GM12878 (cell line): ENCODE results near the gene SOCS4. TPM values are rescaled to one million over a fixed set of nuclear protein-coding genes. Genes with fewer than 3 reads are reported as not detected.

Experiments
- ATAC-seq: fragments of 200-7000 bp; cut with Tn5 transposase; 3 replicates; pipeline ENCODE4 v1.9.1; 2020; ENCODE audit warnings: mild to moderate bottlenecking, moderate library complexity
- BruUV-seq: library from RNA; stranded (reverse); fragments of 400-500 nt; replicated peaks from 2 replicates; lab custom pipeline; 2021; lab: Mats Ljungman, UMichigan
- CTCF ChIA-PET: fragments of 300-600 bp; sonication (Branson Sonifier 250); formaldehyde crosslinking; extraction: SDS; loops from one replicate; lab custom pipeline; 2021; ENCODE audit warnings: inconsistent platforms; lab: Yijun Ruan, JAX
- POLR2A ChIA-PET: fragments of 350-600 bp; formaldehyde crosslinking; extraction: SDS; loops from one replicate; lab custom pipeline; 2021; ENCODE audit warnings: inconsistent platforms; lab: Charles Lee
- RAD21 ChIA-PET: fragments of 300-600 bp; sonication (Branson Sonifier 250); formaldehyde crosslinking; loops from one replicate; lab custom pipeline; 2023; ENCODE audit warnings: antibody characterized with exemption; ENCODE audit not compliant: unreplicated experiment; lab: Charles Lee
- SMC1A ChIA-PET: fragments of 300-600 bp; sonication (Branson Sonifier 250); formaldehyde crosslinking; loops from one replicate; lab custom pipeline; 2023; ENCODE audit not compliant: unreplicated experiment, uncharacterized antibody; lab: Charles Lee
- DNase-seq: peaks from one replicate; pipeline ENCODE4 v3.0.0-alpha.2; 2011; ENCODE audit warnings: low read depth, low spot score
- FAIRE-seq: peaks from 3 replicates; lab custom pipeline; 2011; peaks lifted over from hg19 to GRCh38; lab: Jason Lieb, UNC
- H2AFZ ChIP-seq: 2 replicates; pipeline ENCODE4 v1.6.0; 2011; ENCODE audit warnings: low read depth, low read length, control low read depth; ENCODE audit not compliant: control insufficient read depth
- H3K27ac ChIP-seq: 2 replicates; pipeline ENCODE4 v1.5.1; 2011; ENCODE audit warnings: control low read depth; ENCODE audit not compliant: control insufficient read depth, insufficient read depth
- H3K27me3 ChIP-seq, 2 experiments: replicated peaks in 1 of 2; 2 replicates each; pipeline versions ENCODE4 v1.6.0 to v1.6.1; 2011; ENCODE audit warnings: low read length in 1 of 2; ENCODE audit not compliant: control insufficient read depth in 2 of 2, insufficient read depth in 2 of 2
- H3K36me3 ChIP-seq, 2 experiments: 2 replicates each; pipeline ENCODE4 v1.5.1; 2011; ENCODE audit warnings: low read length in 1 of 2; ENCODE audit not compliant: control insufficient read depth in 2 of 2, insufficient read depth in 2 of 2
- H3K4me1 ChIP-seq: 2 replicates; pipeline ENCODE4 v1.6.1; 2011; ENCODE audit warnings: mild to moderate bottlenecking, low read length, moderate library complexity, mixed read lengths; ENCODE audit not compliant: control insufficient read depth, insufficient read depth
- H3K4me2 ChIP-seq: 2 replicates; pipeline ENCODE4 v1.6.0; 2011; ENCODE audit warnings: control low read depth; ENCODE audit not compliant: control insufficient read depth, insufficient read depth
- H3K4me3 ChIP-seq: fragments of 200-600 bp; sonication (generic); 2 replicates; pipeline ENCODE4 v1.5.1; 2016
- H3K79me2 ChIP-seq: 2 replicates; pipeline ENCODE4 v1.6.0; 2011; ENCODE audit warnings: low read length; ENCODE audit not compliant: control insufficient read depth, insufficient read depth
- H3K9ac ChIP-seq: 2 replicates; pipeline ENCODE4 v1.8.0; 2011; ENCODE audit warnings: low read length, control low read depth, mixed read lengths; ENCODE audit not compliant: control insufficient read depth, insufficient read depth
- H3K9me3 ChIP-seq: replicated peaks from 3 replicates; pipeline ENCODE4 v1.5.1; 2011; ENCODE audit warnings: mild to moderate bottlenecking, low read length; ENCODE audit not compliant: control insufficient read depth, insufficient read depth
- H4K20me1 ChIP-seq: 2 replicates; pipeline ENCODE4 v1.6.0; 2011; ENCODE audit not compliant: control insufficient read depth, insufficient read depth
- ATF7 ChIP-seq: fragments of 450-650 bp; IDR thresholded peaks from 2 replicates; pipeline ENCODE4 v1.6.1; 2016; ENCODE audit warnings: low read depth, mild to moderate bottlenecking
- BHLHE40 ChIP-seq, 2 experiments: fragments of 450-650 bp in 1 of 2; IDR thresholded peaks; 2 replicates each; pipeline ENCODE4 v1.6.1; 2011 to 2017; ENCODE audit warnings: low read depth in 2 of 2, borderline replicate concordance in 1 of 2, improper control_type of control experiment in 1 of 2, low read length in 1 of 2, mild to moderate bottlenecking in 1 of 2
- CEBPB ChIP-seq, 2 experiments: fragments of 150-350 bp in 1 of 2; IDR thresholded peaks; 2 replicates each; pipeline ENCODE4 v1.6.1; 2012 to 2014; ENCODE audit warnings: low read depth in 2 of 2, low read length in 2 of 2, borderline replicate concordance in 1 of 2, inconsistent platforms in 1 of 2
- FOXM1 ChIP-seq: IDR thresholded peaks from 2 replicates; pipeline ENCODE4 v1.6.1; 2012; ENCODE audit warnings: low read depth, mild to moderate bottlenecking, inconsistent platforms, low read length, moderate library complexity
- GATAD2B ChIP-seq: fragments of 450-650 bp; conservative IDR thresholded peaks from 2 replicates; pipeline ENCODE4 v1.6.1; 2017; ENCODE audit warnings: low read depth, mild to moderate bottlenecking, moderate library complexity
- HDAC2 ChIP-seq: fragments of 200-600 bp; sonication (generic); IDR thresholded peaks from 2 replicates; pipeline ENCODE4 v1.6.1; 2017
- IKZF1 ChIP-seq: fragments of 450-650 bp; conservative IDR thresholded peaks from 2 replicates; pipeline ENCODE4 v1.6.1; 2017; ENCODE audit warnings: antibody characterized with exemption, mild to moderate bottlenecking
- IRF4 ChIP-seq: IDR thresholded peaks from 2 replicates; pipeline ENCODE4 v1.6.1; 2011; ENCODE audit warnings: low read depth, low read length
- MTA3 ChIP-seq: IDR thresholded peaks from 2 replicates; pipeline ENCODE4 v1.6.1; 2012; ENCODE audit warnings: low read length, inconsistent platforms, borderline replicate concordance
- MXI1 ChIP-seq: fragments of 150-350 bp; IDR thresholded peaks from 2 replicates; pipeline ENCODE4 v1.6.1; 2011; ENCODE audit warnings: low read depth, mild to moderate bottlenecking, inconsistent platforms, low read length, improper control_type of control experiment
- NBN ChIP-seq: fragments of 450-650 bp; IDR thresholded peaks from 2 replicates; pipeline ENCODE4 v1.6.1; 2016
- PBX3 ChIP-seq: IDR thresholded peaks from 2 replicates; pipeline ENCODE4 v1.6.1; 2011; ENCODE audit warnings: mild to moderate bottlenecking, low read depth, low read length, moderate library complexity; ENCODE audit not compliant: insufficient replicate concordance
- PKNOX1 ChIP-seq: fragments of 450-650 bp; IDR thresholded peaks from 2 replicates; pipeline ENCODE4 v1.6.1; 2016; ENCODE audit warnings: mild to moderate bottlenecking
- POU2F2 ChIP-seq: IDR thresholded peaks from 3 replicates; pipeline ENCODE4 v1.6.1; 2011; ENCODE audit warnings: low read depth, mild to moderate bottlenecking, low read length, borderline replicate concordance
- SMARCA5 ChIP-seq: fragments of 450-650 bp; IDR thresholded peaks from 2 replicates; pipeline ENCODE4 v1.6.1; 2017; ENCODE audit warnings: mild to moderate bottlenecking
- ZNF207 ChIP-seq: fragments of 450-650 bp; IDR thresholded peaks from 2 replicates; pipeline ENCODE4 v1.6.1; 2014; ENCODE audit warnings: antibody characterized with exemption, mild to moderate bottlenecking, borderline replicate concordance
- ZNF687 ChIP-seq: fragments of 450-650 bp; IDR thresholded peaks from 2 replicates; pipeline ENCODE4 v1.6.1; 2017; ENCODE audit warnings: mild to moderate bottlenecking, moderate library complexity
- WGBS: methylation state at CpG from one replicate; pipeline ENCODE4 v1.1.6; 2016; ENCODE audit warnings: low lambda C conversion rate; ENCODE audit not compliant: insufficient replicate concordance, insufficient coverage; ENCODE audit errors: missing lambda C conversion rate; 5-methylcytosine and 5-hydroxymethylcytosine counted together
- in situ Hi-C: fragments of 300-500 bp; cut with MboI; formaldehyde crosslinking; loops from 9 replicates; pipeline ENCODE4 v1.14.3; 2018; ENCODE audit warnings: mixed read lengths
- intact Hi-C: fragments of 100-400 bp; cut with micrococcal nuclease; formaldehyde crosslinking; loops from one replicate; pipeline ENCODE4 v1.14.2; 2022; ENCODE audit not compliant: unreplicated experiment
- polyA plus RNA-seq, 11 experiments: library from polyadenylated mRNA; depleted of rRNA in 4 of 11; unstranded in 6 of 11; stranded (reverse) in 5 of 11; fragments of >200 nt; fragmentation: Nextera tagmentation in 4 of 11; fragmentation: Illumina TruSeq in 1 of 11; extraction: Ambion mirVana in 4 of 11; extraction: Trizol in 1 of 11; gene quantifications; 1 replicate in 1 of 11; 2 replicates in 10 of 11; pipeline versions ENCODE4 v1.2.1 to v1.2.3, GENCODE V29; 2011 to 2016; ENCODE audit warnings: inconsistent platforms in 2 of 11, missing spikeins in 2 of 11, low read depth in 1 of 11
- total RNA-seq, 4 experiments: library from RNA; depleted of rRNA in 3 of 4; stranded (reverse); fragments of >200 nt in 3 of 4; fragmentation: Illumina TruSeq in 1 of 4; extraction: Trizol in 1 of 4; gene quantifications; 2 replicates each; pipeline versions ENCODE4 v1.2.1 to v1.2.3, GENCODE V29; 2013 to 2021

SOCS4 gene
- total and polyA plus RNA-seq, 10 of the 15 experiments (the other 5 are each of a cell fraction or from before 2014, with no cell fraction given) = 5.7 to 31.5 (median 20.8) TPM

- in situ Hi-C loops (no loop called here), intact Hi-C loops (loop anchor here (1.0 to 2.0 kb wide), 2 partner anchors 23 to 31 kb away; partner anchors contain the start of gene LGALS3)
- Histone ChIP-seq H3K4me3 (no peak overlapping the region), H3K9me3 (no peaks in the 10 kb centered on the region), H2AFZ (peak overlapping the region; percentile 37), H3K27me3 (no peaks in the 10 kb centered on the region), H3K4me2 (peak overlapping the region; percentile 28), H3K36me3 (no peaks in the 10 kb centered on the region), H4K20me1 (no peaks in the 10 kb centered on the region), H3K9ac (peak overlapping the region; percentile 27; the same call in 1 of the 2 replicates), H3K27ac (peak overlapping the region; percentile 65), H3K4me1 (peaks cover 46% of the 10 kb centered on the region), H3K79me2 (no peaks in the 10 kb centered on the region)
- FAIRE-seq (peak; percentile 100), DNase-seq (peak; percentile 99), ATAC-seq (peak; percentile 71)
- no TSS peak for BruUV-seq
- ChIA-PET CTCF (interaction anchor here (0.7 to 3.3 kb wide), 11 partner anchors 9 to 195 kb away, joined by 3 to 21 read pairs (median 4); partner anchors contain the start of genes GCH1, LGALS3 and MAPK1IP1L), POLR2A (interaction anchor here (1.0 to 2.1 kb wide), 8 partner anchors 10 to 92 kb away, joined by 3 to 16 read pairs (median 4); no protein-coding TSS in a partner anchor), SMC1A (interaction anchor here (0.8 to 3.6 kb wide), 19 partner anchors 8 to 93 kb away, joined by 3 to 26 read pairs (median 4); partner anchors contain the start of genes DLGAP5, LGALS3 and MAPK1IP1L), RAD21 (interaction anchor here (0.6 to 2.9 kb wide), 9 partner anchors 8 to 204 kb away, joined by 3 to 30 read pairs (median 4); partner anchors contain the start of gene MAPK1IP1L)
- under 1% methylated on average over 5 of the region's 5 CpGs for WGBS
- TF ChIP-seq NBN = peak; percentile 92; the same call in 1 of the 2 replicates
- peak; percentile 76 for TF ChIP-seq PBX3
- peak; percentile 99 for TF ChIP-seq ZNF687
- peak; percentile 80 for TF ChIP-seq ATF7
- peak; percentile 67; the same call in 2 of the 3 replicates for TF ChIP-seq POU2F2
- peak; percentile 71 for TF ChIP-seq FOXM1
- peak; percentile 78; the same call in 1 of the 2 replicates for TF ChIP-seq MXI1
- no peak for TF ChIP-seq CEBPB (IDR thresholded peaks at IDR 0.05; ENCODE audit: borderline replicate concordance in 1 of 2, low read depth in 2 of 2, low read length in 2 of 2)
- TF ChIP-seq SMARCA5 = peak; percentile 73; the same call in 1 of the 2 replicates
- TF ChIP-seq ZNF207 = no peak
- peak; percentile 73; the same call in 1 of the 2 replicates for TF ChIP-seq MTA3
- peak; percentile 88 for TF ChIP-seq PKNOX1
- peak; percentile 93 for TF ChIP-seq IRF4
- peak; percentile 76 for TF ChIP-seq GATAD2B
- TF ChIP-seq BHLHE40 (IDR thresholded peaks at IDR 0.05; ENCODE audit: borderline replicate concordance in 1 of 2, low read depth in 2 of 2, low read length in 1 of 2) = peak; percentile 94 to 95
- TF ChIP-seq HDAC2 = 0 out of 2 replicates have a peak, but pooled peaks have one; percentile 26
- TF ChIP-seq IKZF1 = peak; percentile 87
Observed at GRCh38 chr14:55097881-55098560, 71.0 kb downstream of the SOCS4 start.
